GM12873 (cell line): Measurements from ENCODE around the gene C2CD4D.

Source experiments
- TF ChIP-seq, protein P1 (sequence below): IDR thresholded peaks from 2 replicates; pipeline ENCODE4 v1.5.1; 2012; ENCODE audit warnings: low read depth, mild to moderate bottlenecking, moderate library complexity, low read length, control low read depth; ENCODE audit not compliant: insufficient read depth; ENCODE audit errors: missing control alignments

The C2CD4D gene

DNA sequence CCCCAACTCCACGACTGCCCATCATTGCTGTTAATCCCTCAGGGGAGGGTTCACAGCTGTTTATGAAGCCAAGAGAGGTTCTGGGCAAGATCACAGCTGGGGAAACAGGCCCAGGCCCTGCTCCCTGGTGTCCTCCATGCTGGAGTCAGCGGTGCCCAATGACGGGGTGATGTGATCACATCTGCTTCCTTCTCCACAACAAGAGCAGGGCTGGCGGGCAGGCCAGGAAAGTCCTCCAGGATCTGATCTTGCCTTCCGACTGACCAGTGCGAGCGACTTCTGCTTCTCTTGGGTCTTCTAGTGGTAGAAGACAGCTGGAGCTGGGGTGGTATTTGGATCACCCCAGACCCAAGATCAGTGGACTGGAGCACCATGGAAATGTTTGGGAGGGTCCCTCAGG, 33.5 kb downstream of the C2CD4D start:
- TF ChIP-seq, protein P1, sequence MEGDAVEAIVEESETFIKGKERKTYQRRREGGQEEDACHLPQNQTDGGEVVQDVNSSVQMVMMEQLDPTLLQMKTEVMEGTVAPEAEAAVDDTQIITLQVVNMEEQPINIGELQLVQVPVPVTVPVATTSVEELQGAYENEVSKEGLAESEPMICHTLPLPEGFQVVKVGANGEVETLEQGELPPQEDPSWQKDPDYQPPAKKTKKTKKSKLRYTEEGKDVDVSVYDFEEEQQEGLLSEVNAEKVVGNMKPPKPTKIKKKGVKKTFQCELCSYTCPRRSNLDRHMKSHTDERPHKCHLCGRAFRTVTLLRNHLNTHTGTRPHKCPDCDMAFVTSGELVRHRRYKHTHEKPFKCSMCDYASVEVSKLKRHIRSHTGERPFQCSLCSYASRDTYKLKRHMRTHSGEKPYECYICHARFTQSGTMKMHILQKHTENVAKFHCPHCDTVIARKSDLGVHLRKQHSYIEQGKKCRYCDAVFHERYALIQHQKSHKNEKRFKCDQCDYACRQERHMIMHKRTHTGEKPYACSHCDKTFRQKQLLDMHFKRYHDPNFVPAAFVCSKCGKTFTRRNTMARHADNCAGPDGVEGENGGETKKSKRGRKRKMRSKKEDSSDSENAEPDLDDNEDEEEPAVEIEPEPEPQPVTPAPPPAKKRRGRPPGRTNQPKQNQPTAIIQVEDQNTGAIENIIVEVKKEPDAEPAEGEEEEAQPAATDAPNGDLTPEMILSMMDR: no peak

DNA sequence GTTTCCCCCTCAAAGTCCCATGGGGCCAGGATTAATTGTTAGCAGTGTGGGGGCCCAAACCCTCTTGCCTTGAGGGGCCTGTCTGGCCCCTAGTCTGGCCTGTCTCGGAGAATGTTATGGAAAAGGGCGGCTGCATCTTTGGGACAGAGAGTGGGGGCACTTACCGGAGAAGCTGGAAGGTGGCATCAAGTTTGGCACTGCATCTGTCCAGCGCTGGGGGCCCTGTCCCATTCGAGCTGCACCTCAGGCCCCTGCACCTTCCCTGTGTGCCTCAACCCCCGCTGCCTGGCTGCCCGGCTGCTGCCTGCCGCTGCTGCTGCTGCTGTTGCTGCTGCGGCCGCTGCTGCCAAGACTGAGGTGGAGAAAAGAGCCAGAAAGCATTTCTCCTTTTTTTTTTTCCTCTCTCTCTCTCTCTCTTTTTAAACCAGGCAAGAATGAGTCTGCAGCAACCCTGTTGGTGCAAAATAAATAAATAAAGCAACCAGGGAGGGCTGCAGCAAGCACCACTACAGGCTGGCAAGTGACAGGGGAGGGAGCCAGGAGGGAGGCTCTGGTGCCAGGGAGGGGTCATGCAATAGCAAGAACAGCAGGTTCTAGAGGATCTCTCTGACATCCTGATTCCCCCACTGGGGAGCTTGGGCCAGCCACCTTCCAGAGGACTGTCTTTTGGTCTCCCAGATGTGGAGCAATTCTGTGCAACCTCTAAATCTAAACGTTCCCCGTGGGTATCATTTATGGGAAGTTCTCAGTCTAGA, 34.4 kb downstream of the C2CD4D start, which contains the start of gene LINGO4:
Gene LINGO4 (minus strand): TSS at position 354 of the 755 bp plus-strand sequence. CDS start 2,715 bp downstream, outside the sequence.
- TF ChIP-seq, protein P1: no peak

DNA sequence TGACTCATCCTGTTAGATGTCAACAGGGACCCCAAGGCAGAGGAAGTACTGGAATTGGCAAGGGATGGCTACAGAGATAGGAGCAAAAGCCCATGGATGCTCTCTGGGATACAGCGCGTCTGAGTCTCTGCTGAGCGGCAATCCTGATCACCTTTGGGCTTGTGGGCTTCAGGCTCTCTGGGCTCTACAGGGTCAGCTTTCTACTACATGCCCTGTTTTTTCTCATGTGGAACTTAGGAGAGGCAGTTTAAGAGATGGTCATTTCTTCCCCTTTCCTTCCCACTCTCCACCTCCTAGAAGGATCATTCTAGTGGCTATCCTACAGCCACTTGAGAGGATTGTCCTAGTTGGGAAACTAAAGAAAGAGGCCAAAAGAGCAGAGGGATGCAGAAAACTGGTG, 35.7 kb downstream of the C2CD4D start:
- TF ChIP-seq, protein P1: no peak

DNA sequence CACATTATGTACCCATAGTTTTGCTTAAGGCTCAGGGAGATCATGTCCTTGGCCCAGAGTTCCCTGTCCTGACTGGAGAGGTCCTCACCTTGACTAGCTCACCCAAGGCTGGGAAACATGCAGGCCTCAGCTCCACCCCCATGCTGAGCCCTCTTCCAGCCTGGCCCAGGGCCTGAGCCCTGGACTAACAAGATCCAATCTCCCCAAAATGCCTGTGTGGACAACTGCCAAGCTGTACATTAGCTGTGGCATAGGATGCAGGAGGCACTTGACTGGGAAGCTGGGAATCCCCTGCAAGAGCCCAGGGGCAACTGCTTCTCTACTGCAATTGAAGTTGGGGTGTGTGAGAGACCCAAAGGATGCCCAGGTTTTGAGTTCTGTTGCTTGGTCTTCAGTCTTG, 36.5 kb downstream of the C2CD4D start:
- TF ChIP-seq, protein P1: no peak

DNA sequence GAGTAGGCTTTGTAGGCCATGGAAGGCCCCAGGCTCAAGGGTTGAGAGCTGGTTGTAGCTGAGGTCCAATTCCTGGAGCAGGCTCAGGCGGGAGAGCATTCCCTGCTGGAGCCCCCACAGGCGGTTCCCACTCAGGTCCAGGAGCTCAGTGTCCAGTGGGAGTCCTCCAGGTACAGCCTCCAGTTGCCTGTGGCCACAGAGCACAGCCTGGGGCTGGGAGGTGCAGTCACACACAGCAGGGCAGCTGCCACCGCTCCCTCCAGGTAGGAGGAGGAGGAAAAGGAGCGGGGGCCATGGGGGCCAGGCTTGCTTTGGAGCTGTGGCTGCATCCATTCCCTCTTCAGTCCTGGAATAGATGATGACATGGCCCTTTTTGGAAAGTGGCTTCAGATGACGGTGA, 37.2 kb downstream of the C2CD4D start:
- TF ChIP-seq, protein P1: no peak

DNA sequence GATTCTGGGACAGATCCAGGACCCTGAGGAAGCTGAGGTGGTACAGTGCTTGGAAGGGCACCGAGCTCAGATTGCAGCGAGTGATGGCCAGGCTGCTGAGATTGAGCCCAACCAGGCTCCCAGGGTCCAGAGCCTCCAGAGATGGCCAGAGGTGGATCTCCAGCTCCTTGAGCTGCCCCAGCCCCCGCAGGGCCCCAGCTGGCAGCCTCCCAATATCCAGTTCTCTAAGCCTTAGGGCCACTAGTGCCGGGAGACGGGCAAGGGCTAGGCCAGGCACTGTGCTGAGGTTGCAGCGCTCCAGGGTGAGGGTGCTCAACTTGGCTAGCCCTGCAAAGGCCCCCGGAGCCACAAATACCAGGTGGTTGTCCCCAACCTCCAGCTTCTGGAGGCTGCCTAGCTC, 37.8 kb downstream of the C2CD4D start:
- TF ChIP-seq, protein P1: no peak

DNA sequence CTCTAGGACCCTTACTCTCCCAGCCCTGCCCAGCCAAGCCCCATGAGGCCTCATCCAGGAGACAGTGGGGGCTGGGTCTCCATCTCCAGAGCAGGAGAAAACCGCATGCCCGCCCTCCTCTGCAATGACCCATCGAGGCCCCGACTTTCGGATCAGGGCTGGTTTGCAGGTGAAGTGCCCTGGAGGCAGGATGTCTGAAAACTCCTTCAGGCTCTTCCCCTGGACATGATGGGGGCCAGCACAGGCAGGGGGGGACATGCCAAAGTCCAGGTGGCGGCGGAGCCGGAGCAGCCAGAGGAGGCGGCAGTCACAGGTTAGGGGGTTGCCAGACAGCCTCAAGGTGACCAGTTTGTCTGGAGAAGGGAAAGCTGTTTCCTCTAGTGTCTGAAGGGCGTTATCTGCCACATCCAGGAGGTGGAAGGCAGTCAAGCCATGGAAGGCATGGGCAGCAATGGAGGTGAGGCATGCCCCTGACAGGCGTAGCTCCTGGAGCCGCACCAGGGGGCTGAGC, 38.3 kb downstream of the C2CD4D start:
- TF ChIP-seq, protein P1: no peak
